ENCODE measurements around the gene DCUN1D2. TPM values are rescaled to one million over a fixed set of nuclear protein-coding genes. Genes with fewer than 3 reads are reported as not detected.

DCUN1D2 gene
- total RNA-seq, 4 donors from 2014 or later: 23.9 to 29.1 (median 26.9) TPM

- Histone ChIP-seq H3K36me3 (no peaks in the 10 kb centered on the region), H3K27me3 (no peaks in the 10 kb centered on the region), H3K4me1 (peaks cover 0 to 5% (median 0%) of the 10 kb centered on the region in 4 donors), H3K4me3 (no peak overlapping the region), H3K9me3 (peaks cover 0 to 11% (median 0%) of the 10 kb centered on the region in 4 donors), H3K27ac (no peak overlapping the region)
- no peak for TF ChIP-seq POLR2A (IDR thresholded peaks at IDR 0.05)
- no peak for TF ChIP-seq CTCF (IDR thresholded peaks at IDR 0.05)
- peak in 2 of 3 donors; percentile 26 to 30 for DNase-seq
These were observed 84.0 kb downstream of the DCUN1D2 start for GRCh38 chr13:113406321-113407102.

Small RNA genes within 50 kb of the gene (small RNA-seq; reads per million reads assigned to genes)
- gene RNU1-16P: 0 reads per million in 2 donors

Other genes with a start within 250 kb of the DCUN1D2 start
- 100 to 1,000 TPM in 3 of 4 donors, 10 to 100 TPM in 1; 42.1 to 236 (median 191) TPM for gene LAMP1, start 193.5 kb downstream of the DCUN1D2 start, total RNA-seq
- gene GRTP1, start 126.6 kb downstream of the DCUN1D2 start, total RNA-seq: 100 to 1,000 TPM in 2 of 4 donors, 10 to 100 TPM in 2; 36.3 to 156 (median 97.9) TPM
- 10 to 100 TPM in 1 of 4 donors, 1 to 10 TPM in 2, not detected in 1; 3.9 to 15.2 (median 5.8) TPM for gene ADPRHL1, start 37.2 kb downstream of the DCUN1D2 start, total RNA-seq
- gene TFDP1, start 94.0 kb upstream of the DCUN1D2 start, total RNA-seq: 10 to 100 TPM; 37.0 to 75.1 (median 48.0) TPM
- gene ATP4B, start 167.5 kb upstream of the DCUN1D2 start, total RNA-seq: not detected
- 1 to 10 TPM in 1 of 4 donors, under 1 TPM in 1, not detected in 2; 0.88 to 1.7 TPM for gene GRK1, start 176.5 kb upstream of the DCUN1D2 start, total RNA-seq

Data from Peyer's patch (tissue), 4 donors.